Hepatocyte (in vitro differentiated cells): ENCODE data around the gene GORASP2.

Source experiments
- CTCF ChIP-seq: fragments of 200-600 bp; sonication (generic); IDR thresholded peaks from 2 replicates; pipeline ENCODE4 v1.5.1; 2016; ENCODE audit warnings: antibody characterized with exemption, mild to moderate bottlenecking; ENCODE audit not compliant: poor library complexity
- EZH2 ChIP-seq: fragments of 200-600 bp; sonication (generic); IDR thresholded peaks from 2 replicates; pipeline ENCODE4 v1.6.1; 2016; ENCODE audit warnings: antibody characterized with exemption, mild to moderate bottlenecking, borderline replicate concordance

DNA sequence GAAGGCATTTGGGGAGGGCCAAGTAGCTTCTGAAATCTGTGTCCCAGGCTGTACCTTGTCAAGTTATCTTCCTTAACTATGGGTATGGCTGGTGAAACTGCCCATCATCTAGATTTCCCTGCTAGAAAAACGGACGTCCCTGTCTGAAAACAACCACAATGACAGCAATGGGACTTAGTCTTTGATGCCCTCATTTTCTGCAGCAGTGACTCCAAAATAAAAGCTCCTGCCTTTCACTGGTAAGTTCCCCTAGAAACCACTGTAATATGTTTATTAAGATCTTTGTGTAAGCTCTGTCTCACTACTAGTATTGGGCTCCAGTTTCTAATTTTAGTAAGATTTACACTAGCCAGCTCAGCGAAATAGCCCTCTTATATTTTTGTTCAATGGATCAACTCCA, 47.2 kb upstream of the GORASP2 start:
- no peak for TF ChIP-seq EZH2
- TF ChIP-seq CTCF = no peak
